ENCODE measurements around the gene AKR1E2.

The AKR1E2 gene

DNA sequence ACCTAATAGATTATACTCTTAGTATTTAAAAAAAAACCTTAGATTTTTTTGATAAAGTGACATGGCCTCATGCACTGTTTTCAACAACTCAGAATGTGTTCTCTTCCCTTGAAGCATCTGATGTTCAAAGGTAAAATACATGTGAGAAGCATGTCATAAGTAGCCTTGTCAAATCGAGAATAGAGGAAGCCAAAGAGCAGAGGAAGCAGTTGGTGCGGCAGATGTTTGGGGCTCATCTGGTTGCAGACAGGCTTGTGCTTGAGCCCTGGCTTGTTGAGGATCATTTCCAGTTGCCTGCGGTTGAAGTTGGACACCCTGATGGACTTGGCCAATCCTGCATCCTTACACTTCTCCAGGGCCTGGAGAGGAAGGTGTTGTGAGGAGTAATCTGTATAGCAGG, 59.2 kb downstream of the AKR1E2 start:
- no peak for DNase-seq (ENCODE audit: low spot score)
- Histone ChIP-seq H3K27ac (no peak overlapping the region), H3K4me3 (no peak overlapping the region)
- TF ChIP-seq, protein P1, sequence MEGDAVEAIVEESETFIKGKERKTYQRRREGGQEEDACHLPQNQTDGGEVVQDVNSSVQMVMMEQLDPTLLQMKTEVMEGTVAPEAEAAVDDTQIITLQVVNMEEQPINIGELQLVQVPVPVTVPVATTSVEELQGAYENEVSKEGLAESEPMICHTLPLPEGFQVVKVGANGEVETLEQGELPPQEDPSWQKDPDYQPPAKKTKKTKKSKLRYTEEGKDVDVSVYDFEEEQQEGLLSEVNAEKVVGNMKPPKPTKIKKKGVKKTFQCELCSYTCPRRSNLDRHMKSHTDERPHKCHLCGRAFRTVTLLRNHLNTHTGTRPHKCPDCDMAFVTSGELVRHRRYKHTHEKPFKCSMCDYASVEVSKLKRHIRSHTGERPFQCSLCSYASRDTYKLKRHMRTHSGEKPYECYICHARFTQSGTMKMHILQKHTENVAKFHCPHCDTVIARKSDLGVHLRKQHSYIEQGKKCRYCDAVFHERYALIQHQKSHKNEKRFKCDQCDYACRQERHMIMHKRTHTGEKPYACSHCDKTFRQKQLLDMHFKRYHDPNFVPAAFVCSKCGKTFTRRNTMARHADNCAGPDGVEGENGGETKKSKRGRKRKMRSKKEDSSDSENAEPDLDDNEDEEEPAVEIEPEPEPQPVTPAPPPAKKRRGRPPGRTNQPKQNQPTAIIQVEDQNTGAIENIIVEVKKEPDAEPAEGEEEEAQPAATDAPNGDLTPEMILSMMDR (IDR thresholded peaks at IDR 0.05) = no peak

DNA sequence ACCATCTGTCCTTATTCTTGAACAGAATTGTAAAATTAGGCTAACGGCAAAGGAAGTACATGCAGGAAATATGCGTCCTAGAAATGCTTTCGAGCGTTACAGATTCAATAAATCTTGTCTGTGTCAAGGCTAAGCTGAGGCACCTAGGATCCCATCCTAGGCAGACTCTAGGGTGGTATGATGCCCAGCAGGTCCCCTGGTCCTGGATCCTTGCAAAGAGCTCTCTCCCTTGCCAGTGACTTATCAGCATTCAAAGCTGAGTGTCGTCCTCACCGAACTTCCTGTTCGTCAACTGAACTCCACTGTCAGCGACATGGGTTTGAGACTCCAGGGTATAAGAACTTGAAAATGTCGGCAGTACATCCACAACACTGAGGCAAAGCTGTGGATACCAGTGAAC, 61.5 kb downstream of the AKR1E2 start:
- TF ChIP-seq, protein P1 (IDR thresholded peaks at IDR 0.05) = no peak
- no peak overlapping the region for H3K4me3 ChIP-seq
- DNase-seq (ENCODE audit: low spot score) = no peak
- H3K27ac ChIP-seq = no peak overlapping the region

DNA sequence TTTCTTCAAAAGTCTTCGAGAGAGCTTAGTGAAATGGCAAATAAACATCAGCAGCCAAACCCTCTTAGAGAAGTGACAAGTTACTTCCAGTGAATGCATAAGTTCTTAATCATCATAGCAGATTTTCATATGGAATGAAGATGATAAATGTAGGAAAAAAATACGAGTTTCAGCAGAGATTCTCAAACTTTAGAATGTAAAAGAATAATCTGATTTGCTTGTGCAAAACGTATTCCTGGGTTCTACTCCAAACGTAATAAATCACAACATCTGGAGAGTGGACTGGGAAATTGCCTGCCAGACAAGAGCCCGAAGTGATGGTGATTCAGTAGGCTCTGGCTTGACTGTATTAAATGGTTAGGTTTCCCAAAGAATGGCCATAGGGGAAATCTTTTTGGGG, 62.2 kb downstream of the AKR1E2 start:
- DNase-seq (ENCODE audit: low spot score) = no peak
- TF ChIP-seq, protein P1 (IDR thresholded peaks at IDR 0.05) = no peak
- Histone ChIP-seq H3K4me3 (no peak overlapping the region), H3K27ac (no peak overlapping the region)

DNA sequence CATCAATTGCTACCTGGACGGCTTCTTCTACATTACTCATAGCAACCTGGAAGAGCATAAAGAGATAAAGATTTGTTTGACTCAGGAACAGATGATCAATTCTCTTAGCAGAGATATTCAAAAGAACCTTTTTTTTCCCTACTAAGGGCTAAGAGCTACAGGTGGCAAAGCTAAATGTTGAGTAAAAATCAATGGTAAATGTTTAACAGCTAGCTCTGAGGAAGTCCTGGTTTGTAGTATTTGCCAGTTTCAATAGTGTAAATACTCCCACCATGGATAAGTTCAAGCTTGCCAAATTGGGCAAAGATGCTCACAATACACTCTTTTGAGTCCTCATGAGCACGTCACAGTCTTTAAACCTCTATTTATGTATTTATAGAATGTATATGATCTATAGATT, 64.0 kb downstream of the AKR1E2 start:
- Histone ChIP-seq H3K4me3 (no peak overlapping the region), H3K27ac (no peak overlapping the region)
- DNase-seq (ENCODE audit: low spot score) = no peak
- TF ChIP-seq, protein P1 (IDR thresholded peaks at IDR 0.05) = no peak

DNA sequence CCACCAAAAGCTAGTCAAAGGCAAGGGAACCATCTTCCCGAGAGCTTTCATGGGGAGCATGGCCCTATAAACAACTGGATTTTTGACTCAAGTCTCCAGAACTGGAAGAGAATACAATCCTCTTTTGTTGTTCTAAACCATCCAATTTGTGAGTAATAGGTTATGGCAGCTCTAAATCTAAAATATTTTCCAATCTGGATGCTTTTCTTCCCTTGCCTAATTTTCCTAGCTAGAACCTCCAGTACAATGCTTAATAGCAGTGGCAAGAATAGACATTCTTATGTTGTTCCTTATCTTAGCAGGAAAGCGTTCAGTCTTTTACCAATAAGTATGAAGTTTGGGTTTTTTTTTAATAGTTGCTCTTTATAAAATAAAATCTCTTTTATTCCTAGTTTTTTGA, 66.7 kb downstream of the AKR1E2 start:
- DNase-seq (ENCODE audit: low spot score) = no peak
- TF ChIP-seq, protein P1 (IDR thresholded peaks at IDR 0.05) = no peak
- H3K27ac ChIP-seq = no peak overlapping the region
- H3K4me3 ChIP-seq = no peak overlapping the region

DNA sequence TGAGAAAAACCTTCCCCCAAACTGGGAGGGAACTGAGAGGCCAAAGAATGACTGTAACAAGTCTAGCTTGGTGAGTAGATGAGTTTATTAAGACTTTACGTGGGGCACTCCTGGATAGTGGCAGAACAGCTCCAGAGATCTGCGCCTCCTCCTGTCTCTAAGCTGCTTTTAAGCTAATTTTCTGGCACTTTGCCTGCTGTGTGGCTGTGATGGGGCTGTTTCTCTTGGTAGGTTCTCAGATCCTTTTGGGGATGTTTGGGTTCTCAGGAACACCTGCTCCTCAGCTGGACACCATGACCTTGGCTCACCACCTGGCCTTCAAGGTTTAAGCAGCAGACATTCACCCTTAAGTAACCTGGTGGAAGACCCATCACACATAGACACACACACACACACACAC, 68.3 kb downstream of the AKR1E2 start:
- Histone ChIP-seq H3K4me3 (no peak overlapping the region), H3K27ac (no peak overlapping the region)
- TF ChIP-seq, protein P1 (IDR thresholded peaks at IDR 0.05) = no peak
- DNase-seq (ENCODE audit: low spot score) = no peak
